Trophoblast cell (in vitro differentiated cells and primary cell): Measurements from ENCODE around the gene RIC8B.
A peak's percentile ranks its signal among the peaks of the same experiment; 100 is the strongest.

Experiments
- DNase-seq, 2 donors: peaks; one replicate each; pipeline ENCODE4 v3.0.0-alpha.2; 2016
- H2AFZ ChIP-seq: 2 replicates; pipeline ENCODE4 v1.6.1; 2013; ENCODE audit warnings: low read length, moderate library complexity, mild to moderate bottlenecking; ENCODE audit not compliant: insufficient read depth, poor library complexity
- H2AK5ac ChIP-seq: 2 replicates; pipeline ENCODE4 v1.6.1; 2013; ENCODE audit warnings: mild to moderate bottlenecking, low read length
- H2BK120ac ChIP-seq: 2 replicates; pipeline ENCODE4 v1.6.1; 2013; ENCODE audit warnings: low read length, mild to moderate bottlenecking, moderate library complexity; ENCODE audit not compliant: insufficient read depth, poor library complexity
- H2BK12ac ChIP-seq: 2 replicates; pipeline ENCODE4 v1.6.1; 2013; ENCODE audit warnings: mild to moderate bottlenecking, low read length, moderate library complexity
- H2BK5ac ChIP-seq: 2 replicates; pipeline ENCODE4 v1.6.1; 2013; ENCODE audit warnings: low read length, low read depth, moderate library complexity, mild to moderate bottlenecking; ENCODE audit not compliant: poor library complexity
- H3K14ac ChIP-seq: 2 replicates; pipeline ENCODE4 v1.6.1; 2013; ENCODE audit warnings: mild to moderate bottlenecking, low read length
- H3K18ac ChIP-seq: 2 replicates; pipeline ENCODE4 v1.6.1; 2013; ENCODE audit warnings: mild to moderate bottlenecking, low read length
- H3K23ac ChIP-seq: 2 replicates; pipeline ENCODE4 v1.6.1; 2013; ENCODE audit warnings: low read length
- H3K27ac ChIP-seq: 2 replicates; pipeline ENCODE4 v1.5.1; 2013; ENCODE audit warnings: low read depth, mild to moderate bottlenecking, inconsistent platforms, low read length, moderate library complexity
- H3K27me3 ChIP-seq: 2 replicates; pipeline ENCODE4 v1.6.1; 2013; ENCODE audit warnings: inconsistent platforms, mild to moderate bottlenecking, low read length, moderate library complexity; ENCODE audit not compliant: insufficient read depth
- H3K36me3 ChIP-seq, 2 experiments: 1 replicate in 1 of 2; 2 replicates in 1 of 2; pipeline ENCODE4 v1.6.1; 2013; ENCODE audit warnings: low read length in 2 of 2, mild to moderate bottlenecking in 2 of 2, moderate library complexity in 1 of 2; ENCODE audit not compliant: insufficient read depth in 2 of 2, control insufficient read depth in 1 of 2
- H3K4ac ChIP-seq: 2 replicates; pipeline ENCODE4 v1.6.1; 2013; ENCODE audit warnings: low read depth, mild to moderate bottlenecking, low read length, moderate library complexity
- H3K4me1 ChIP-seq, 2 experiments: 1 replicate in 1 of 2; 2 replicates in 1 of 2; pipeline ENCODE4 v1.6.1; 2013; ENCODE audit warnings: low read length in 2 of 2, mild to moderate bottlenecking in 2 of 2, moderate library complexity in 1 of 2; ENCODE audit not compliant: insufficient read depth in 2 of 2, control insufficient read depth in 1 of 2
- H3K4me2 ChIP-seq: 2 replicates; pipeline ENCODE4 v1.6.1; 2013; ENCODE audit warnings: inconsistent platforms, mild to moderate bottlenecking, low read length, moderate library complexity
- H3K4me3 ChIP-seq: 2 replicates; pipeline ENCODE4 v1.5.1; 2013; ENCODE audit warnings: mild to moderate bottlenecking, low read depth, low read length, inconsistent platforms
- H3K79me1 ChIP-seq: one replicate; pipeline ENCODE4 v1.6.1; 2013; ENCODE audit warnings: low read length
- H3K79me2 ChIP-seq: 2 replicates; pipeline ENCODE4 v1.6.1; 2013; ENCODE audit warnings: low read length, mild to moderate bottlenecking; ENCODE audit not compliant: control insufficient read depth, insufficient read depth, poor library complexity
- H3K9ac ChIP-seq: 2 replicates; pipeline ENCODE4 v1.6.1; 2013; ENCODE audit warnings: mild to moderate bottlenecking, low read length
- H3K9me3 ChIP-seq: 2 replicates; pipeline ENCODE4 v1.6.1; 2013; ENCODE audit warnings: low read depth, mild to moderate bottlenecking, control low read depth, inconsistent platforms, low read length; ENCODE audit not compliant: insufficient read depth
- H4K12ac ChIP-seq: 2 replicates; pipeline ENCODE4 v1.6.1; 2013; ENCODE audit warnings: low read depth, mild to moderate bottlenecking, low read length, moderate library complexity
- H4K8ac ChIP-seq: 2 replicates; pipeline ENCODE4 v1.6.1; 2013; ENCODE audit warnings: low read depth, mild to moderate bottlenecking, low read length, moderate library complexity
- H4K91ac ChIP-seq: one replicate; pipeline ENCODE4 v1.6.1; 2013; ENCODE audit warnings: low read depth, mild to moderate bottlenecking, low read length, moderate library complexity
- WGBS: extraction: QIAGEN DNeasy Blood & Tissue Kit; methylation state at CpG from one replicate; pipeline ENCODE4 v1.1.7; 2013; ENCODE audit warnings: missing lambda C conversion rate; ENCODE audit not compliant: insufficient read length, insufficient coverage; ENCODE audit errors: extremely low coverage; 5-methylcytosine and 5-hydroxymethylcytosine counted together

RIC8B gene

GRCh38 chr12:106906715-106907114 lies 132.2 kb downstream of the RIC8B start:
- no peak overlapping the region for H4K12ac ChIP-seq
- H3K14ac ChIP-seq = no peak overlapping the region
- H3K79me2 ChIP-seq = no peaks in the 10 kb centered on the region
- H3K9ac ChIP-seq = no peak overlapping the region
- H3K79me1 ChIP-seq = no peaks in the 10 kb centered on the region
- no peaks in the 10 kb centered on the region for H3K36me3 ChIP-seq
- no peak overlapping the region for H2BK12ac ChIP-seq
- no peak overlapping the region for H2AK5ac ChIP-seq
- H3K4ac ChIP-seq = no peak overlapping the region
- no peaks in the 10 kb centered on the region for H3K9me3 ChIP-seq
- H3K27me3 ChIP-seq = peaks cover 1% of the 10 kb centered on the region
- DNase-seq = no peak
- no peak overlapping the region for H2AFZ ChIP-seq
- no peak overlapping the region for H3K4me2 ChIP-seq
- no peak overlapping the region for H3K4me3 ChIP-seq
- H3K23ac ChIP-seq = no peak overlapping the region
- peaks cover 0 to 2% of the 10 kb centered on the region in 2 experiments for H3K4me1 ChIP-seq
- H4K8ac ChIP-seq = no peak overlapping the region
- no peak overlapping the region for H3K18ac ChIP-seq
- WGBS = no CpG with 5 or more reads among the region's 2 CpGs
- no peak overlapping the region for H2BK5ac ChIP-seq
- no peak overlapping the region for H3K27ac ChIP-seq
- no peak overlapping the region for H2BK120ac ChIP-seq
- no peak overlapping the region for H4K91ac ChIP-seq

GRCh38 chr12:106907411-106907810 lies 132.9 kb downstream of the RIC8B start:
- H3K27me3 ChIP-seq = peaks cover 1% of the 10 kb centered on the region
- H3K14ac ChIP-seq = no peak overlapping the region
- peaks cover 0 to 2% of the 10 kb centered on the region in 2 experiments for H3K4me1 ChIP-seq
- no peak overlapping the region for H2BK12ac ChIP-seq
- no peak overlapping the region for H3K18ac ChIP-seq
- H2AK5ac ChIP-seq = no peak overlapping the region
- H4K12ac ChIP-seq = no peak overlapping the region
- WGBS = no CpG with 5 or more reads among the region's 5 CpGs
- no peak overlapping the region for H3K23ac ChIP-seq
- no peak overlapping the region for H3K4ac ChIP-seq
- H2AFZ ChIP-seq = no peak overlapping the region
- no peak overlapping the region for H3K27ac ChIP-seq
- H3K9me3 ChIP-seq = no peaks in the 10 kb centered on the region
- H3K4me3 ChIP-seq = no peak overlapping the region
- no peak overlapping the region for H3K4me2 ChIP-seq
- no peak overlapping the region for H4K8ac ChIP-seq
- no peaks in the 10 kb centered on the region for H3K36me3 ChIP-seq
- H2BK5ac ChIP-seq = no peak overlapping the region
- H3K79me2 ChIP-seq = no peaks in the 10 kb centered on the region
- DNase-seq = peak in 1 of 2 donors; percentile 33
- no peak overlapping the region for H4K91ac ChIP-seq
- H3K79me1 ChIP-seq = no peaks in the 10 kb centered on the region
- no peak overlapping the region for H3K9ac ChIP-seq
- H2BK120ac ChIP-seq = no peak overlapping the region

GRCh38 chr12:106907846-106908245 lies 133.4 kb downstream of the RIC8B start:
- peaks cover 1% of the 10 kb centered on the region for H3K27me3 ChIP-seq
- no peak overlapping the region for H4K91ac ChIP-seq
- no peak overlapping the region for H2BK5ac ChIP-seq
- no peak overlapping the region for H2BK12ac ChIP-seq
- WGBS = no CpG with 5 or more reads among the region's 4 CpGs
- H3K79me2 ChIP-seq = no peaks in the 10 kb centered on the region
- no peak for DNase-seq
- H3K36me3 ChIP-seq = no peaks in the 10 kb centered on the region
- peaks cover 0 to 2% of the 10 kb centered on the region in 2 experiments for H3K4me1 ChIP-seq
- no peak overlapping the region for H3K23ac ChIP-seq
- no peak overlapping the region for H3K4ac ChIP-seq
- H3K14ac ChIP-seq = no peak overlapping the region
- H2AK5ac ChIP-seq = no peak overlapping the region
- no peak overlapping the region for H2AFZ ChIP-seq
- no peaks in the 10 kb centered on the region for H3K9me3 ChIP-seq
- no peak overlapping the region for H4K8ac ChIP-seq
- H3K79me1 ChIP-seq = no peaks in the 10 kb centered on the region
- no peak overlapping the region for H3K9ac ChIP-seq
- no peak overlapping the region for H2BK120ac ChIP-seq
- H4K12ac ChIP-seq = no peak overlapping the region
- no peak overlapping the region for H3K4me3 ChIP-seq
- H3K27ac ChIP-seq = no peak overlapping the region
- no peak overlapping the region for H3K4me2 ChIP-seq
- H3K18ac ChIP-seq = no peak overlapping the region

GRCh38 chr12:106908561-106908960 lies 134.1 kb downstream of the RIC8B start:
- no peak overlapping the region for H3K4me3 ChIP-seq
- no peaks in the 10 kb centered on the region for H3K79me2 ChIP-seq
- H3K4ac ChIP-seq = no peak overlapping the region
- no peak overlapping the region for H4K91ac ChIP-seq
- no peak overlapping the region for H2BK12ac ChIP-seq
- no peak overlapping the region for H3K14ac ChIP-seq
- H3K9me3 ChIP-seq = no peaks in the 10 kb centered on the region
- WGBS = no CpG with 5 or more reads among the region's 3 CpGs
- DNase-seq = no peak
- H2BK120ac ChIP-seq = no peak overlapping the region
- no peak overlapping the region for H3K9ac ChIP-seq
- H3K36me3 ChIP-seq = no peaks in the 10 kb centered on the region
- H3K4me2 ChIP-seq = no peak overlapping the region
- H3K79me1 ChIP-seq = no peaks in the 10 kb centered on the region
- no peak overlapping the region for H2AFZ ChIP-seq
- no peak overlapping the region for H3K23ac ChIP-seq
- H3K27ac ChIP-seq = no peak overlapping the region
- no peak overlapping the region for H3K18ac ChIP-seq
- no peak overlapping the region for H2AK5ac ChIP-seq
- no peak overlapping the region for H4K8ac ChIP-seq
- H3K4me1 ChIP-seq = no peaks in the 10 kb centered on the region
- peaks cover 1% of the 10 kb centered on the region for H3K27me3 ChIP-seq
- H4K12ac ChIP-seq = no peak overlapping the region
- H2BK5ac ChIP-seq = no peak overlapping the region
